Umbilical cord (tissue), 2 donors: Measurements from ENCODE around the gene BCCIP. TPM values are rescaled to one million over a fixed set of nuclear protein-coding genes. Genes with fewer than 3 reads are reported as not detected.

Experiments
- DNase-seq: peaks from one replicate; pipeline ENCODE4 v3.0.0-alpha.2; 2015; ENCODE audit warnings: low spot score
- total RNA-seq: library from RNA; depleted of rRNA; stranded (reverse); fragments of >200 nt; gene quantifications from one replicate; pipeline ENCODE4 v1.2.3, GENCODE V29; 2014; ENCODE audit warnings: low replicate concordance; ENCODE audit not compliant: insufficient read depth

BCCIP gene
- total RNA-seq, 1 donor from 2014 or later, result 52.5 TPM

DNA sequence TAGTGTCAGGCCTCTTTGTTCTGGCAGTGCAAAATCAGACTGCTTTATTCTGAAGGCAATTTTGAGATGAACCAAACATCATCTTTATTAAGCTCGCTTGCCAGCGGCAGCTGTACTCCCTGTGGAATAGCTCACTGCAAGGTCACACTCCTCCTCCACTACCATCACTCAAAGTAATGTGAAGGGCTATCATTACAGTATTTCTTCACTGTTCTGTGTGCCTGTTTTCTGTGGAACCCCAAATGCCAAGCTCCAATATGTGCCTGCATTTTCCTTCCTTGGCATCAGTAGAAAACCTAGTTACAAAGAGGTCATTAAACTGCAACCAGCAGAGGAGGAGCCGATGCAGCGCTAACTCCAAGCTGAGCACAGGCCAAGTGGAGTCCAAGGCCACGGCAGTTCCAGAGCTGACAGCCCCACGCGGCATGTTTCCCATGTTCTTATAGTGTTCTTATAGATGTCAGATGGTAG, 21.4 kb downstream of the BCCIP start:
- no peak for DNase-seq

GRCh38 chr10:125845617-125846016, 22.3 kb downstream of the BCCIP start:
- no peak for DNase-seq

DNA sequence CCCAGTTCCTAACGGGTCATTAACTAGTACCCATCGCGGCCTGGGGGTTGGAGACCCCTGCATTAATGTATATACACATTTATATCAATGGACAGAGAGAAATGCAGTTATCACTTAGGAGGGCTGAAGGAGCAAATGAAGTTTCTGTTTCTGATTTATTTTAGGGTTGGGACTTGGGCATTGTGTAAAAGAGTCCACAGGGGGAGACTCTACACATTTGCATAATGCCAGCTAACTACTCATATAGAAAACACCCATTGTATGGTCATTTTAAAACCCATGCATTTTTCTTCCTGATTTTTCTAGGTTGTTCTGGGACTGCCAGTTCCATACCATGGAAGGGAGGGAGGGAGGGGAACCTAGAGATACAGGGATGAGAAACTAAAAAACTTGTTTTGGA, 23.5 kb downstream of the BCCIP start:
- DNase-seq, result no peak

- DNase-seq, result no peak
Measured at GRCh38 chr10:125848371-125848770, 25.0 kb downstream of the BCCIP start.

- no peak for DNase-seq
Measured at GRCh38 chr10:125848857-125849256, 25.5 kb downstream of the BCCIP start.

DNA sequence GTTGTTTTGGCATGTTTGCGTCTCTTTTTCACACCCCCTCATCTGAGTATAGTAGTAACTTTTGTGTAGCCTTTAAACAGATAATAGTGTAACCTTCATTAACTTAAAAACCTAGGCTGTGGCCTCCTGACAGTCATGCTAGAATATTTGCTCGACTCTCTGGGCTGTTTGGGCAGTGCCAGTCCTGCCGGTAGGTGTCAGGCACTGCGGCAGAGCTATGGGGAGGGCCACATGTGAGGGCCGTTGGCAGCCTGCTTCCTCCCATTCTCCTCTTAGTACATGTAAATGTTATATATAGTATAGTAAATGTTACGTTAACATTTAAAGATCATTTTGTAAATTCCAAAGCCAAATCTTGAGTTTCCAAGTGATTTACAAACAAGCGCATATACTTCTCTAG, 26.1 kb downstream of the BCCIP start:
- no peak for DNase-seq

GRCh38 chr10:125850766-125851731, 27.7 kb downstream of the BCCIP start:
- DNase-seq, result no peak

DNA sequence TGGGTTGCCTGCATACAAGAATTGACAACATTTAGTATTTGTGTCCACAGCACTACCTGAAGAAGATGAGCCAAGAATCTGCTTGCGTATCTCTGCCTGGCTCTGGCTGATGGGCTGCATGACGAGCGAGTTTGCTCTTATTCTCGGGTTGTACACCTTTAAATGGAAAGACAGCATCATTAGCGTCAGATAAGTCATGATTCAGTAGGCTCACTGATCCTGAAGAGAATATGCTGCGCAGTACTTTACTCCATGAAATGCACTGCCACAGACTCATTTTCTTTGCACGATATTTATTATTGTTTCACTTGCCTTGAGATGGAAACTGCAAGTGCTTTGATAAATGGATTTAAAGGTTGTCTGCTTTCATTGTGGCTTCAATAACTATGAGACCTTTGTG, 29.1 kb downstream of the BCCIP start:
- no peak for DNase-seq

DNA sequence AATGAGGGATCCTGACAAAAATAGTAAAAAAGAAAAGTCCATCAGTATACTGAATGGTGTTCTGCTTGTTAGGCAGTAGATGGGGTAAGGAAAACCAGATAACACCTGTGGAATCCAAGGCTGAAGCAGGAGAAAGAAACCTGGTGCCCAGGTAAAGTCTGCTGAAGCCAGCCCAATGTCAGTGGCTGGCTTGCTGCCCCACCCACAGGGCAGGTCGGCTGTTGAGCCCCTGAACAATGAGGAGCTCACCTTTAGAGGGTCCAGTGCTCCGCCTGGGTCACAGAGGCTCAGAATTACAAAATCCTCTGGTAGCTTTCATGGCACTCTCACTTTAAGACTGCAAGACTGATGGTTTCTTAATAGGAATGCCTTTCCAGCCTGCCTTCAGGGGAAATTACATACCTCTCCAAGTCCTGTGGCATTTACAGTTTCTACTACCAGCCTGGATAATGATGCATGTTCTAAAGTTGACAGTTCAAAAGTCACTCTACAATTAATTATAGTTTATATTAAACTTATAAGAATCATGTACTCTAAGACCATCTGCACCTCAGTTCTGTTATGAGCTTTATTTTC, 33.9 kb downstream of the BCCIP start:
- no peak for DNase-seq

- DNase-seq, result no peak
Measured at GRCh38 chr10:125859128-125859817, 35.9 kb downstream of the BCCIP start.

DNA sequence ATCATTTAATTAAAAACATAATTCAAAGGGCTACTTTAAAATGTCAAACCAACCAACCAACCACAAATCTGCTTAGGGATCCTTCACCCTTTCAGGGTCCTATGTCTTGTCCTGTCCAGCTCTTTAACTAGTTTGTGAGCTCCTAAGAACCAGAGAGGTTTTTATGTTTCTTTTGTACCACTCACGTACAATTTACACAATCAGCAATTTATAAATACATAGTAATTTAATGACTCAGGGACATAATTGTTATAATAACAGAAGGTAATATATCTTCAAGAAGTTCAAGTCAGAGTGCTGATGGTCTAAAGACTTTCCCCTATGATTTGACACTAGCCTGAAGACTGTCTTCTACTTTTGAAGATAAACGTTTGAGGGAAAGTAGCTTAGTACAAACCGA, 41.8 kb downstream of the BCCIP start:
- no peak for DNase-seq

DNA sequence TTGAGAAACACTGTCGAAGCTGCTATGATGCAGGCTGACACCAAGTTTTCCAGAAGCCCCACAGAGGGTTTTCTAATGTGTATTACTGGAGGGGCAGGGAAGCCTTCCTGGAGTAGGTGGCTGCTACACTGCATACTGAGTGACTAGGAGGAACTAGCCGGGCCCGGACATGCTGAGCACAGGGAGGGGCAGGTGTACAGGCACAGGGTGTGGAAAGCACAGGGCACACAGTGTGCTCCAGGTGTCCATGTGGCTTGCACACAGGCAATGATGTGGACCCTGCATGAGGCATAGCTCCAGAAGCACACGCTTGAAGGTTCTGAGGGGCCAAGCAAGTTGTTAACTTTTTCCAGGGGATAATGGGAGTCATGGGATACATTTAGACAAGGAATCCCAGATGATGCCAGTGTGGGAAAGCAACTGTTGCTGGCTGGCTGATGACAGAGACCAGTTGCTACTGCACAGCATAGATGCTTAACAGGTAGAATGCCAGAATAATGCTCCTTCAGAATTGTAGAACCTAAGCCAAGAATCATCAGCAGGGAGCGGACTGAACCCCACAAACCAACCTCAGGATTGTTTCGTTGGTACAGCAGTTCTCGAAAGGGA, 43.2 kb downstream of the BCCIP start:
- no peak for DNase-seq

DNA sequence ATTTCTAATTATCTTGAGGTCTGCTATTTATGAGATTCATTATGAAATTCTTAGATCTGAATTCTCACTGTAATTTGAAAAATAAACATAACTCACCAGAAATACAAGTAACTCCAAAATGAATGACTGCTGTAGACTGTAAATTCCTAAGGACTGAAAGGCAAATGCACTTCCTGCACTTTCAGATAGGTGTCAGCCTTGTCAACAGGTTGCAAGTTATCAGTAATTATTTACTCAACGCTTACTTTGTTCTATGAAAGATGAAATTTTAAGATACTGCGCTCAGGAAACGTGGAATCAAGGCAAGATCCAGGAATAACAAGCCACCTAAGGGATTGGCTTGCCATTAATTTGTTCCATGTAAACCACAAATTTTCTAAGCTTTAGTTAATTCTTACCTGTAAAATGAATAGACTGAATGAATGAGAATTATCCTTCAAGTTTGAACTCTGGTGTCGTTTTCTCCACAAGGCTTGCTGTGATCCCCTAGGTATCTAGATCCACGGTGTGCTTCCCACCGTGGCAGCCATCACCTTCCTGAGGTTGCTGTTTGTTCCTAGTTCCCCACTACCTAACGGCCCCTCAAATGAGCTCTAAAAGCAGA, 45.1 kb downstream of the BCCIP start:
- peak; percentile 39 for DNase-seq

DNA sequence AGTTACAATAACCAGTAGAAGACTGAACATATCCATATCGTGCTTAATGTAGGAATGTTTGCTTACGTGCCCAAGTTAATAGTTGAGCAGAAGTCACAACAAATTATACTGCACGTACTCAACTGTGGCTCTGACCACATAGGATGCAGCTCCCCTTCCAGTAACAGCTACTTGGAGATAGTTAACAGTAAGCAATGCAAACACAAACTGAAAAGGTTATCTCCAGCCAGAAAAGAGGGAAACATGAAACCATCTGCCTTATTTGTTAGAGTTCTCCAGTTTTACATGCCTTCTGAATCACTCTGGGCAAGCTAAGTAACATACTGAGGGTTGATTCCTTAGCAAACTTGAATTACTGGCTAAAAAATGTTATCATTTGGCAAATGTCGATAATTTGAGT, 48.0 kb downstream of the BCCIP start:
- peak; percentile 42 for DNase-seq

DNA sequence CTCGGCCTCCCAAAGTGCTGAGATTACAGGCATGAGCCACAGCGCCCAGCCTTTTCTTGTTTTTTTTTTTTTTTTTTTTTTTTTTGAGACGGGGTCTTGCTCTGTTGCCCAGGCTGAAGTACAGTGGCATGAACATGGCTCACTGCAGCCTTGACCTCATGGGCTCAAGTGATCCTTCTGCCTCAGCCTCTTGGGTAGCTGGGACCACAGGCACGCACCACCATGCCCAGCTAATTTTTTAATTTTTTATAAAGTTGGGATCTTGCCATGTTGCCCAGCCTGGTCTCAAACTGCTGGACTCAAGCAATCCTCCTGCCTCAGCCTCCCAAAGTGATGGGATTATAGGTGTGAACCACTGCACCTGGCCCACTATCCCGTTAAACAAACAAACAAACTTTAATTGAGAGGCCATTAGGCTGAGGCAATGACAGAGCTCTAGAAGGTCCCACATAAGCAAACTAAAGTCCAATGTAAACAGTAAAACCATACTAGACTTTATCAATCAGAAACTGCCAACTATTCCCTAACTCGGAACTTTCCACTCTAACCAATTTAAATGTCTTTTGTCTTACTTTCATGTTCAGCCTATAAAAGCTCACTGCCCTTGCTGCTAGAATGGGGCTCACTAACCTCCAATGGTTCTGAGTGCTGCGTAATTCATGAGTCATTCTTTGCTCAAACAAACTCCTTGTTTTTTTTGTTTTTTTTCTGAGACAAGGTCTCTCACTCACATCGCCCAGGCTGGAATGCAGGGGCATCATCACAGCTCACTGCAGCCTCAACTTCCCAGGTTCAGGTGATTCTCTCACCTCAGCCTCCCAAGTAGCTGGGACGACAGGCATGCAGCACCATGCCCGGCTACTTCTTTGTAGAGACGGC, 55.9 kb downstream of the BCCIP start:
- no peak for DNase-seq

GRCh38 chr10:125880719-125881118, 57.4 kb downstream of the BCCIP start:
- DNase-seq, result peak; percentile 83

GRCh38 chr10:125881192-125881591, 57.8 kb downstream of the BCCIP start, which contains the start of gene DHX32:
TSS of gene DHX32 (minus strand) at chr10:125881292. CDS start at chr10:125880824, 468 bp downstream.
- no peak for DNase-seq

DNA sequence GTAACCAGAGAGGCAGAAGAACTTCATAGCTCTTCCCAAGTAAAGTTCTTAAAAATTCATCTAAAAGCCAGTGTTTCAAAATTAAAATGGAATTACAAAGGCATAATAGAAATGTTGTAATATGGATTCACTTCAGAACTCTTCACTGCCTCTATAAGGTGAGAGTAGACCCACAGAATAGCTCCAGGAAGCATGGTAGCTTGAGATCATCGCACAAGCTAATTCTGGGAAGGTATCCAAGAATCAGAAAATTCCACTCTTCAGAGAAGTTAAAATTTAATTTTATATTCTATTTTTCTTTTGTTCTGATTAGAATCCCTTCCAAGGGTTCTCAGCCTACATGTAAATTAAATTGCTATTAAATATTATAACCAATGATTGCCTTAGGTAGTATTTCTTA, 59.2 kb downstream of the BCCIP start:
- DNase-seq, result no peak

DNA sequence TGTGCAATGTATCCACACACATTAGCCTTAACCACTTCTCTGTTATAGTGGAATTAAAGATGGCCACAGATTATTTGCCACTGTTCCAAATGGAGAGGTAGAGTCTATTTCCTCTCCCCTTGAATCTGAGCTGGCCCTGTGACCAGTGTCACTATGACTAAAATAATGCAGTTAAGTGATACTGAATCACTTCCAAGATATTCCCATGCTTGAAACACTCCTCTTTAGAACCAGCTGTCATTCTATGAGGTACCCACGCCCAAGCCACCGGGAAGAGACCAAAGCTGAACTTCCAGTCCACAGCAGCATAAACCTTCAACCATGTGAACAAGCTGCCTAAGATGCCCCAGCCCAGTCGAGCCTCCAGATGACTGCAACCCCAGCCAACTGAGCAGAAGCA, 59.9 kb downstream of the BCCIP start:
- no peak for DNase-seq
